ENCODE results near the gene RYR1. TPM values are rescaled to one million over a fixed set of nuclear protein-coding genes. Genes with fewer than 3 reads are reported as not detected.
"Not testable (repeated sequence)": the region's sequence is repeated elsewhere in the genome, so short reads cannot be mapped to it uniquely, and the experiment has no call there.

RYR1 gene
- total RNA-seq, 2 experiments from 2014 or later, result 0.20 to 1.2 TPM

DNA sequence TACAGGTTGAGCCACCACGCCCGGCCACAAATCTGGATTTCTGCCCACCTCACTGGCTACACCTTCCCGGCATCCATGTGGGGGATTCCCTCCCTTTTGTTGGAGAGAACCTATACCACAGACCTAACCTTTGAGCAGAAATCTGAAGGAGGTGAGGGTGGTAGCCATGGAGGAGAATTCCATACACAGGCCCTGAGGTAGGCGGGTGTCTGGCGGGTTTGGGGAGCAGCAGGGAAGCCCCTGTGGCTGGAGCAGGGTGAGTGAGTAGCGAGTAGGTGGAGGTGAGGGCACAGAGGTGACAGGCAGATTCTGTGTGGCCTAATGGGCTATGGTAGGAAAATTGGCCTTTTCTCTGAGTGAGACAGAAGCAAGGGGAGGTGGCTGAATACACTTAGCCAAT is 196.1 kb downstream of the RYR1 start:
- no peak for TF ChIP-seq CTCF (IDR thresholded peaks at IDR 0.05)
- DNase-seq, result no peak
- H3K4me3 ChIP-seq (ENCODE audit: low read length), result no peak overlapping the region
- H3K4me1 ChIP-seq (ENCODE audit: insufficient read depth, low read length), result peaks cover under 1% of the 10 kb centered on the region
- CTCF ChIA-PET, result no interaction called here
- H3K27me3 ChIP-seq (ENCODE audit: control insufficient read depth in 1 of 2, insufficient read depth in 2 of 2, low read length in 2 of 2), result no peaks in the 10 kb centered on the region
- POLR2A ChIA-PET, result no interaction called here
- peaks cover 78% of the 10 kb centered on the region for H3K36me3 ChIP-seq (ENCODE audit: insufficient read depth, low read length)
- peaks cover 8% of the 10 kb centered on the region for H3K4me1 Mint-ChIP-seq (ENCODE audit: low read depth)
- no peak overlapping the region for H3K27ac ChIP-seq (ENCODE audit: low read depth in 1 of 2, low read length in 2 of 2)
- ATAC-seq (ENCODE audit: poor library complexity), result no peak
- H3K36me3 Mint-ChIP-seq (ENCODE audit: low read depth), result peaks cover 85% of the 10 kb centered on the region
- no peak overlapping the region for H3K27ac Mint-ChIP-seq
- H3K4me3 Mint-ChIP-seq, result no peak overlapping the region
- no peaks in the 10 kb centered on the region for H3K9me3 Mint-ChIP-seq
- no peaks in the 10 kb centered on the region for H3K27me3 Mint-ChIP-seq
- intact Hi-C loops (cut with DNase I, micrococcal nuclease), result no loop called here
- H3K9me3 ChIP-seq (ENCODE audit: control insufficient read depth in 1 of 2, insufficient read depth in 1 of 2, low read length in 2 of 2), result no peaks in the 10 kb centered on the region

DNA sequence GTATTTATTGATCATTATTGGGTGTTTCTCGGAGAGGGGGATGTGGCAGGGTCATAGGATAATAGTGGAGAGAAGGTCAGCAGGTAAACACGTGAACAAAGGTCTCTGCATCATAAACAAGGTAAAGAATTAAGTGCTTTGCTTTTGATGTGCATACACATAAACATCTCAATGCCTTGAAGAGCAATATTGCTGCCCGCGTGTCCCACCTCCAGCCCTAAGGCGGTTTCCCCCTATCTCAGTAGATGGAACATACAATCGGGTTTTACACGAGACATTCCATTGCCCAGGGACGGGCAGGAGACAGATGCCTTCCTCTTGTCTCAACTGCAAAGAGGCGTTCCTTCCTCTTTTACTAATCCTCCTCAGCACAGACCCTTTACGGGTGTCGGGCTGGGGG is 197.8 kb downstream of the RYR1 start:
- H3K4me3 Mint-ChIP-seq; H3K27ac ChIP-seq (ENCODE audit: low read depth in 1 of 2, low read length in 2 of 2); intact Hi-C loops (cut with DNase I, micrococcal nuclease); H3K27ac Mint-ChIP-seq; CTCF ChIA-PET; POLR2A ChIA-PET; H3K4me3 ChIP-seq (ENCODE audit: low read length); H3K27me3 Mint-ChIP-seq; H3K9me3 ChIP-seq (ENCODE audit: control insufficient read depth in 1 of 2, insufficient read depth in 1 of 2, low read length in 2 of 2); DNase-seq; ATAC-seq (ENCODE audit: poor library complexity); H3K9me3 Mint-ChIP-seq; H3K27me3 ChIP-seq (ENCODE audit: control insufficient read depth in 1 of 2, insufficient read depth in 2 of 2, low read length in 2 of 2): not testable (repeated sequence)
- H3K36me3 ChIP-seq (ENCODE audit: insufficient read depth, low read length), result peaks cover 78% of the 10 kb centered on the region
- H3K36me3 Mint-ChIP-seq (ENCODE audit: low read depth), result peaks cover 80% of the 10 kb centered on the region
- peaks cover 23% of the 10 kb centered on the region for H3K4me1 Mint-ChIP-seq (ENCODE audit: low read depth)
- peaks cover 18% of the 10 kb centered on the region for H3K4me1 ChIP-seq (ENCODE audit: insufficient read depth, low read length)

- intact Hi-C loops (cut with DNase I, micrococcal nuclease); H3K27ac ChIP-seq (ENCODE audit: low read depth in 1 of 2, low read length in 2 of 2); DNase-seq; H3K27me3 ChIP-seq (ENCODE audit: control insufficient read depth in 1 of 2, insufficient read depth in 2 of 2, low read length in 2 of 2); H3K9me3 ChIP-seq (ENCODE audit: control insufficient read depth in 1 of 2, insufficient read depth in 1 of 2, low read length in 2 of 2); H3K27me3 Mint-ChIP-seq; H3K4me3 Mint-ChIP-seq; H3K4me3 ChIP-seq (ENCODE audit: low read length); ATAC-seq (ENCODE audit: poor library complexity); H3K27ac Mint-ChIP-seq; H3K9me3 Mint-ChIP-seq; POLR2A ChIA-PET: not testable (repeated sequence)
- Histone ChIP-seq H3K4me1 (ENCODE audit: insufficient read depth, low read length) (peaks cover 25% of the 10 kb centered on the region), H3K36me3 (ENCODE audit: insufficient read depth, low read length) (peaks cover 71% of the 10 kb centered on the region)
- peaks cover 78% of the 10 kb centered on the region for H3K36me3 Mint-ChIP-seq (ENCODE audit: low read depth)
- peaks cover 29% of the 10 kb centered on the region for H3K4me1 Mint-ChIP-seq (ENCODE audit: low read depth)
- CTCF ChIA-PET, result interaction anchor here (3.8 kb wide), 1 partner anchor 229 kb away, joined by 40 read pairs; the partner anchor contains the start of gene FAM98C
Measured at GRCh38 chr19:38631811-38632475, 198.5 kb downstream of the RYR1 start.

DNA sequence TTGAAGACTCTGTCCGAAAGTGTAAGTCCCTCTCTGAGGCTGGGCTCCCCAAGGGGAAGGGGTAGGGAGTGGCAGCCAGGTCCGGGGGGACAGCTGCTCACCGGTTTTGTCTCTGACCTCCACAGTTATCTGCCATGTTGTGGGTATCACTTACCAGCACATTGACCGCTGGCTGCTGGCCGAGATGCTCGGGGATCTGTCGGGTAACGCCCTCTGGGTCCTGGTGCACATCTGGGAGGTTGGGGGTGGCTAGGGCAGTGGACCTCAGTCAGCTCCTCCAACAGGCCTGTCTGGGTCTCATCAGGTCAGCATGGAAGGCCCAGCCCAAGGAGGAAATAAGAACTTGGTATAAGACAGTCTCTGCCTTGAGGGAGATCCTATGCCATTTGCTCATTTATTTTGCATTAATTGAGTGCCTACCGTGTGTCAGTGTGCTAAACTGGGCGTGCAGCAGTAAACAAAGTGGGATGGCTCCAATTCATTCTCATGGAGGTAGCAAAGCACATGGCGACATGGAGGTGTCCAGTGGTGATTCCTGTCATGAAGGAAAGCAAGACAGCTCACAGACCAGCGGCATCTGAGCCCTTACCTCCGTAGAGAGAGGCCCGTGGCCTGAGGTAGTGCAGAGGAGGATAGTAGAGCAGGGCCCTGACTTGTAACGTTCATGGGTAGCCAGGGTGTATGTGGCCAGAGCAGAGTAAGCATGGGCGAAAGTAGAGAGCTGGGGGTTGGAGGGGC is 199.2 kb downstream of the RYR1 start:
- Histone ChIP-seq H3K9me3 (ENCODE audit: control insufficient read depth in 1 of 2, insufficient read depth in 1 of 2, low read length in 2 of 2) (no peaks in the 10 kb centered on the region), H3K27ac (ENCODE audit: low read depth in 1 of 2, low read length in 2 of 2) (no peak overlapping the region), H3K36me3 (ENCODE audit: insufficient read depth, low read length) (peaks cover 64% of the 10 kb centered on the region), H3K4me1 (ENCODE audit: insufficient read depth, low read length) (peaks cover 28% of the 10 kb centered on the region), H3K4me3 (ENCODE audit: low read length) (no peak overlapping the region), H3K27me3 (ENCODE audit: control insufficient read depth in 1 of 2, insufficient read depth in 2 of 2, low read length in 2 of 2) (no peaks in the 10 kb centered on the region)
- ChIA-PET CTCF (interaction anchor here (3.8 kb wide), 1 partner anchor 230 kb away, joined by 40 read pairs; the partner anchor contains the start of gene FAM98C), POLR2A (no interaction called here)
- ATAC-seq (ENCODE audit: poor library complexity) (no peak), DNase-seq (no peak)
- intact Hi-C loops (cut with DNase I, micrococcal nuclease), result no loop called here
- TF ChIP-seq CTCF (IDR thresholded peaks at IDR 0.05), result no peak
- peaks cover 35% of the 10 kb centered on the region for H3K4me1 Mint-ChIP-seq (ENCODE audit: low read depth)
- no peaks in the 10 kb centered on the region for H3K27me3 Mint-ChIP-seq
- H3K9me3 Mint-ChIP-seq, result no peaks in the 10 kb centered on the region
- no peak overlapping the region for H3K4me3 Mint-ChIP-seq
- H3K27ac Mint-ChIP-seq, result no peak overlapping the region
- H3K36me3 Mint-ChIP-seq (ENCODE audit: low read depth), result peaks cover 71% of the 10 kb centered on the region

All from CD4-positive, alpha-beta T cell (primary cell).